ENCODE results near the gene HOXB4.

The HOXB4 gene

DNA sequence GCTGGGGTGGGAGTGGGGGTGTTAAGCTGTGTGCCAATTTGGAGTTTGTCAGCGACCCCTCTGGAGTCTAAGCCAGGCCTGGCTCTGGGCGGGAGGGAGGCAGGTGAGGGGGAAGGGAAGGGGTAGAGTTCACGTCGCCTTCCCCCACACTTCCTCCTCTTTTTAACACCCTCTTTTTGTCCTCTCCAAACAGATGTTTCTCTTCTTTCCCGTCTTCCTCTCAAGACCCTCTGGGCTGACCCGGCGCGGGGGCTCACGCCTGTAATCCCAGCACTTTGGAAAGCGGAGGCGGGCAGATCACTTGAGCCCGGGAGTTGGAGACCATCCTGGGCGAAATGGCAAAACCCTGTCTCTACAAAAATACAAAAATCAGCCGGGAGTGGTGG is 50.6 kb downstream of the HOXB4 start:
- DNase-seq = no peak

DNA sequence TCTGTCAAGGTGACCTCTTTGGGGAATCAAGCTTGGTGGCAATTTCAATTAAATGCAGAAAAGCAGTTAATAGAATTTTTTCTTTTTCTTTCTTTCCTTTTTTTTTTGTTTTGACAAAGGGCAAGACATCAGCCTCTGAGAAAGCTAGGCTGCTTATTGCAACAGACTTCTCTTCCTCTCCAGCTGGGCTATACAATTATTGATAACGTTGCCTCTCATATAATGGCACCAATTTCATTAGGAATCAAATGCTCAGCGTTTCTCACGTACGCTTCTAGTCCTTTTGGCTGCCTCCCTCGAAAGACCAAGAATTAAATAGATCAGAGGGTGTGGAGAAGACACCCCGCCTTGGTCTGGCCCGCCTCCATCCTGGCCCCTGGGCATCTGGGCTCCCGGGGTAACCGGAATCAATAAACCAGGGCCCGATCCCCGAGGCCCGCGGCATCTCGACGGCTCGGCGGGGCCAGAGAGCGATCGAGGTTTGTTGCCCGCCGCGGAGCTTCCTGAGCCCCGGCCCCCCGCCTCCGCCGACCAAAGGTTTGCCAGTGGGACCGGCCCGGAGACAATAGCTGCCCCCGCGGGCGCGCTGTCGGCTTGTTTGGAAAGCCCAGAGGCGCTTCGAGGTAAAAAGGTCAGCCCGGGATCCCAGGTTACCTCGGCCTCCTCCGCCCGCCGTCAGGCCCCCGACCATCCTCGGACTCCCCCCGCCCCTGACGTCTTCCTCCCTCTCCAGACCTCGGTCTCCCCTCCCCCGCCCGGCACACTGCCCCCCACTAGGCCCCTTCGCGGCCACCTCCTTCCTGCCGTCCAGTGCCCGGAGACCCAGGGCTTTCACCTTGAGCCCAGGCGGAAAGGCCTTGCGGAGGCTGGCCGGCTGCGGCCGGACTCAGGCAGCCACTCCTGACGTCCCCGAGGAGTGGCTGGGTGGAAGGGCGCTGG is 51.3 kb downstream of the HOXB4 start:
- intact Hi-C loops (cut with DNase I) = no loop called here
- no peak for DNase-seq

More for the DNA sequence above, 50.6 kb downstream of the HOXB4 start:
- intact Hi-C loops (cut with DNase I) = no loop called here
